Neural progenitor cell (in vitro differentiated cells): ENCODE measurements around the gene PBX4. TPM values are rescaled to one million over a fixed set of nuclear protein-coding genes. Genes with fewer than 3 reads are reported as not detected.

Experiments
- DNase-seq: peaks from one replicate; pipeline ENCODE4 v3.0.0-alpha.2; 2016; ENCODE audit warnings: low spot score
- H2AFZ ChIP-seq: fragments of 200-600 bp; sonication (generic); replicated peaks from 2 replicates; pipeline ENCODE4 v1.6.1; 2016; ENCODE audit warnings: antibody characterized with exemption
- H3F3A ChIP-seq: fragments of 200-600 bp; sonication (generic); 2 replicates; pipeline ENCODE4 v1.6.1; 2016; ENCODE audit warnings: antibody characterized with exemption, low read depth
- H3K27ac ChIP-seq: fragments of 200-600 bp; sonication (generic); 2 replicates; pipeline ENCODE4 v1.5.1; 2016; ENCODE audit warnings: mild to moderate bottlenecking
- H3K27me3 ChIP-seq: fragments of 200-600 bp; sonication (generic); 2 replicates; pipeline ENCODE4 v1.6.1; 2016; ENCODE audit warnings: mild to moderate bottlenecking, moderate library complexity
- H3K36me3 ChIP-seq: fragments of 200-600 bp; sonication (generic); 2 replicates; pipeline ENCODE4 v1.5.1; 2016
- H3K4me1 ChIP-seq: fragments of 200-600 bp; sonication (generic); 2 replicates; pipeline ENCODE4 v1.6.1; 2016; ENCODE audit warnings: mixed run types
- H3K4me2 ChIP-seq: fragments of 200-600 bp; sonication (generic); 2 replicates; pipeline ENCODE4 v1.6.1; 2016
- H3K4me3 ChIP-seq: fragments of 200-600 bp; sonication (generic); 2 replicates; pipeline ENCODE4 v1.5.1; 2016
- H3K79me2 ChIP-seq: fragments of 200-600 bp; sonication (generic); 2 replicates; pipeline ENCODE4 v1.6.1; 2016; ENCODE audit warnings: low read depth
- H3K9ac ChIP-seq: fragments of 200-600 bp; sonication (generic); 2 replicates; pipeline ENCODE4 v1.6.1; 2016
- H3K9me3 ChIP-seq: fragments of 200-600 bp; sonication (generic); 2 replicates; pipeline ENCODE4 v1.5.1; 2016; ENCODE audit warnings: low read depth
- H4K20me1 ChIP-seq: fragments of 200-600 bp; sonication (generic); 2 replicates; pipeline ENCODE4 v1.6.1; 2016; ENCODE audit warnings: low read depth
- H3K27ac Mint-ChIP-seq: 3 replicates; pipeline ENCODE4 v1.8.0; 2021; ENCODE audit warnings: mixed read lengths
- H3K27me3 Mint-ChIP-seq: 2 replicates; pipeline ENCODE4 v1.8.0; 2022; ENCODE audit warnings: low read depth, mild to moderate bottlenecking, inconsistent platforms, moderate library complexity, mixed read lengths; ENCODE audit not compliant: insufficient read depth
- H3K36me3 Mint-ChIP-seq: 3 replicates; pipeline ENCODE4 v1.8.0; 2021; ENCODE audit warnings: mixed read lengths
- H3K4me1 Mint-ChIP-seq: 3 replicates; pipeline ENCODE4 v1.8.0; 2021; ENCODE audit warnings: mixed read lengths
- H3K4me3 Mint-ChIP-seq: 3 replicates; pipeline ENCODE4 v1.8.0; 2021; ENCODE audit warnings: mild to moderate bottlenecking, moderate library complexity, mixed read lengths
- H3K9me3 Mint-ChIP-seq: 3 replicates; pipeline ENCODE4 v1.8.0; 2020; ENCODE audit warnings: mixed read lengths
- CTCF ChIP-seq: fragments of 200-600 bp; sonication (generic); IDR thresholded peaks from 2 replicates; pipeline ENCODE4 v1.5.1; 2017; ENCODE audit warnings: antibody characterized with exemption, mild to moderate bottlenecking
- EZH2 ChIP-seq: fragments of 200-600 bp; sonication (generic); IDR thresholded peaks from 2 replicates; pipeline ENCODE4 v1.6.1; 2017; ENCODE audit warnings: antibody characterized with exemption, mild to moderate bottlenecking, moderate library complexity
- EZH2phosphoT487 ChIP-seq: fragments of 200-600 bp; sonication (generic); IDR thresholded peaks from 2 replicates; pipeline ENCODE4 v1.6.1; 2017; ENCODE audit warnings: antibody characterized with exemption
- total RNA-seq: library from RNA; depleted of rRNA; stranded (reverse); fragments of >200 nt; gene quantifications from 2 replicates; pipeline ENCODE4 v1.2.3, GENCODE V29; 2015; ENCODE audit warnings: low replicate concordance

The PBX4 gene
- total RNA-seq, 1 donor from 2014 or later, result 3.2 TPM

GRCh38 chr19:19623383-19623782 is 4.9 kb upstream of the PBX4 start:
- H3K27ac Mint-ChIP-seq, result no peak overlapping the region
- Histone ChIP-seq H3K36me3 (no peaks in the 10 kb centered on the region), H3K9ac (no peak overlapping the region), H3K79me2 (peaks cover 26% of the 10 kb centered on the region), H3K4me1 (peaks cover 7% of the 10 kb centered on the region), H3K27ac (no peak overlapping the region), H3K9me3 (no peaks in the 10 kb centered on the region), H3K4me3 (no peak overlapping the region), H3F3A (peaks cover 11% of the 10 kb centered on the region), H2AFZ (no peak overlapping the region), H3K4me2 (no peak overlapping the region), H4K20me1 (peaks cover 27% of the 10 kb centered on the region), H3K27me3 (no peaks in the 10 kb centered on the region)
- no peaks in the 10 kb centered on the region for H3K9me3 Mint-ChIP-seq
- H3K4me1 Mint-ChIP-seq, result peaks cover 26% of the 10 kb centered on the region
- DNase-seq, result no peak
- H3K27me3 Mint-ChIP-seq, result peaks cover 8% of the 10 kb centered on the region
- TF ChIP-seq EZH2phosphoT487 (no peak), CTCF (no peak), EZH2 (no peak)
- peaks cover 15% of the 10 kb centered on the region for H3K36me3 Mint-ChIP-seq
- no peak overlapping the region for H3K4me3 Mint-ChIP-seq

- peaks cover 31% of the 10 kb centered on the region for H3K4me1 Mint-ChIP-seq
- H4K20me1 ChIP-seq, result peaks cover 14% of the 10 kb centered on the region
- H2AFZ ChIP-seq, result no peak overlapping the region
- peaks cover 15% of the 10 kb centered on the region for H3F3A ChIP-seq
- H3K9me3 Mint-ChIP-seq, result no peaks in the 10 kb centered on the region
- no peaks in the 10 kb centered on the region for H3K36me3 ChIP-seq
- peaks cover 9% of the 10 kb centered on the region for H3K27me3 Mint-ChIP-seq
- H3K27ac ChIP-seq, result no peak overlapping the region
- no peak overlapping the region for H3K4me2 ChIP-seq
- peaks cover under 1% of the 10 kb centered on the region for H3K79me2 ChIP-seq
- no peak for TF ChIP-seq CTCF
- TF ChIP-seq EZH2, result no peak
- no peak for TF ChIP-seq EZH2phosphoT487
- peaks cover 12% of the 10 kb centered on the region for H3K36me3 Mint-ChIP-seq
- no peak for DNase-seq
- H3K4me3 Mint-ChIP-seq, result peak overlapping the region; percentile 86
- H3K4me1 ChIP-seq, result no peaks in the 10 kb centered on the region
- no peaks in the 10 kb centered on the region for H3K9me3 ChIP-seq
- H3K4me3 ChIP-seq, result no peak overlapping the region
- no peak overlapping the region for H3K27ac Mint-ChIP-seq
- H3K27me3 ChIP-seq, result peaks cover 11% of the 10 kb centered on the region
- no peak overlapping the region for H3K9ac ChIP-seq
These were observed 1.3 kb upstream of the PBX4 start for GRCh38 chr19:19619849-19620210.

- no peaks in the 10 kb centered on the region for H3K9me3 Mint-ChIP-seq
These were observed 828 bp upstream of the PBX4 start for GRCh38 chr19:19619181-19619848.

More at GRCh38 chr19:19619181-19619848, 828 bp upstream of the PBX4 start:
- no peak for DNase-seq
- Histone ChIP-seq H3K4me3 (peak overlapping the region; percentile 35), H2AFZ (no peak overlapping the region), H3K4me2 (peak overlapping the region; percentile 67), H3K27me3 (peaks cover 11% of the 10 kb centered on the region), H3K4me1 (no peaks in the 10 kb centered on the region), H3K9ac (no peak overlapping the region), H3K79me2 (no peaks in the 10 kb centered on the region), H3K36me3 (no peaks in the 10 kb centered on the region), H3K9me3 (no peaks in the 10 kb centered on the region), H3K27ac (no peak overlapping the region), H3F3A (peaks cover 15% of the 10 kb centered on the region), H4K20me1 (peaks cover 10% of the 10 kb centered on the region)
- Mint-ChIP-seq H3K27ac (peak overlapping the region; percentile 86), H3K27me3 (peaks cover 9% of the 10 kb centered on the region), H3K4me1 (peaks cover 33% of the 10 kb centered on the region), H3K36me3 (peaks cover 12% of the 10 kb centered on the region), H3K4me3 (peak overlapping the region; percentile 86)
- TF ChIP-seq EZH2 (no peak), CTCF (no peak), EZH2phosphoT487 (no peak)
